K562 (cell line): ENCODE data around the gene DDC. TPM values are rescaled to one million over a fixed set of nuclear protein-coding genes. Genes with fewer than 3 reads are reported as not detected.

Experiments used
- ATAC-seq: fragments of 200-7000 bp; cut with Tn5 transposase; 3 replicates; pipeline ENCODE4 v1.9.1; 2020; ENCODE audit warnings: moderate library complexity
- BruUV-seq: library from RNA; stranded (reverse); fragments of 400-500 nt; replicated peaks from 2 replicates; lab custom pipeline; 2021; lab: Mats Ljungman, UMichigan
- CTCF ChIA-PET: fragments of 300-600 bp; formaldehyde crosslinking; extraction: SDS; loops from one replicate; lab custom pipeline; 2021; ENCODE audit warnings: low intra/inter-chr PET ratio; lab: Yijun Ruan, JAX
- POLR2A ChIA-PET: fragments of 300-600, 350-650 bp; sonication (Branson Sonifier 250); formaldehyde crosslinking; extraction: SDS; loops from one replicate; lab custom pipeline; 2021; ENCODE audit warnings: antibody characterized with exemption, inconsistent platforms; lab: Yijun Ruan, JAX
- DNase-seq, 4 experiments: peaks; one replicate each; pipeline versions ENCODE4 v3.0.0 to v3.0.0-alpha.2; 2011 to 2018; ENCODE audit warnings: low spot score in 3 of 4, mixed read lengths in 3 of 4; ENCODE audit errors: extremely low read depth in 1 of 4
- FAIRE-seq: peaks from 2 replicates; lab custom pipeline; 2011; peaks lifted over from hg19 to GRCh38; lab: Jason Lieb, UNC
- H2AFZ ChIP-seq: 2 replicates; pipeline ENCODE4 v1.6.0; 2011; ENCODE audit warnings: low read depth, low read length, control low read depth, inconsistent platforms
- H3K27ac ChIP-seq: fragments of 200-600 bp; 3 replicates; pipeline ENCODE4 v1.8.0; 2011; ENCODE audit warnings: low read depth, mild to moderate bottlenecking, control low read depth, inconsistent platforms, low read length, moderate library complexity, mixed read lengths; ENCODE audit errors: extremely low read depth
- H3K27me3 ChIP-seq, 2 experiments: fragments of 300-600 bp in 1 of 2; 2 replicates in 1 of 2; 3 replicates in 1 of 2; pipeline versions ENCODE4 v1.6.0 to v1.8.0; 2011; ENCODE audit warnings: inconsistent platforms in 2 of 2, low read length in 2 of 2, mild to moderate bottlenecking in 1 of 2, mixed read lengths in 1 of 2, moderate library complexity in 1 of 2; ENCODE audit not compliant: control insufficient read depth in 2 of 2, insufficient read depth in 2 of 2
- H3K36me3 ChIP-seq: fragments of 300-600 bp; 3 replicates; pipeline ENCODE4 v1.8.0; 2011; ENCODE audit warnings: mild to moderate bottlenecking, low read length, inconsistent platforms; ENCODE audit not compliant: control insufficient read depth, insufficient read depth
- H3K4me1 ChIP-seq, 2 experiments: fragments of 200-600 bp in 1 of 2; replicated peaks in 1 of 2; 2 replicates in 1 of 2; 3 replicates in 1 of 2; pipeline versions ENCODE4 v1.5.1 to v1.8.0; 2011; ENCODE audit warnings: inconsistent platforms in 2 of 2, low read length in 2 of 2, mild to moderate bottlenecking in 1 of 2, mixed read lengths in 1 of 2, moderate library complexity in 1 of 2; ENCODE audit not compliant: control insufficient read depth in 2 of 2, insufficient read depth in 2 of 2
- H3K4me2 ChIP-seq: 2 replicates; pipeline ENCODE4 v1.6.1; 2011; ENCODE audit warnings: low read length, control low read depth, inconsistent platforms, mixed read lengths; ENCODE audit not compliant: insufficient read depth
- H3K4me3 ChIP-seq: fragments of 200-600 bp; sonication (generic), shearing (Covaris generic); 2 replicates; pipeline ENCODE4 v1.5.1; 2016; ENCODE audit warnings: control low read depth, inconsistent platforms
- H3K79me2 ChIP-seq: fragments of 200-600 bp; 3 replicates; pipeline ENCODE4 v1.8.0; 2011; ENCODE audit warnings: low read length, inconsistent platforms; ENCODE audit not compliant: control insufficient read depth, insufficient read depth
- H3K9ac ChIP-seq, 2 experiments: 2 replicates each; pipeline versions ENCODE4 v1.6.0 to v1.6.1; 2011; ENCODE audit warnings: low read depth in 2 of 2, low read length in 2 of 2, control low read depth in 1 of 2, inconsistent platforms in 1 of 2, mild to moderate bottlenecking in 1 of 2, mixed read lengths in 1 of 2; ENCODE audit not compliant: insufficient read depth in 1 of 2
- H3K9me1 ChIP-seq: one replicate; pipeline ENCODE4 v1.6.0; 2011; ENCODE audit warnings: inconsistent platforms, mild to moderate bottlenecking, low read length, moderate library complexity; ENCODE audit not compliant: control insufficient read depth, insufficient read depth
- H3K9me3 ChIP-seq: replicated peaks from 2 replicates; pipeline ENCODE4 v1.5.1; 2011; ENCODE audit warnings: low read depth, low read length, inconsistent platforms; ENCODE audit not compliant: control insufficient read depth, insufficient read depth
- H4K20me1 ChIP-seq: replicated peaks from 2 replicates; pipeline ENCODE4 v1.6.1; 2011; ENCODE audit warnings: low read length, inconsistent platforms, mixed read lengths; ENCODE audit not compliant: control insufficient read depth, insufficient read depth
- EZH2 ChIP-seq: IDR thresholded peaks from 2 replicates; pipeline ENCODE4 v1.6.1; 2012; ENCODE audit warnings: low read depth, mild to moderate bottlenecking, inconsistent platforms, low read length, borderline replicate concordance
- KHSRP ChIP-seq: fragments of 450-650 bp; IDR thresholded peaks from 2 replicates; pipeline ENCODE4 v1.6.1; 2017
- KLF13 ChIP-seq: fragments of 450-650 bp; IDR thresholded peaks from 2 replicates; pipeline ENCODE4 v1.6.1; 2016; ENCODE audit warnings: missing genetic modification characterization, low read depth, mild to moderate bottlenecking, missing compliant biosample characterization, moderate library complexity, borderline replicate concordance
- ZHX1 ChIP-seq: fragments of 150-350 bp; conservative IDR thresholded peaks from 2 replicates; pipeline ENCODE4 v1.6.1; 2014; ENCODE audit warnings: low read length
- ZNF445 ChIP-seq: fragments of 250-450 bp; sonication (Bioruptor Pico); IDR thresholded peaks from 2 replicates; pipeline ENCODE4 v1.4.0; 2020; ENCODE audit warnings: low read depth, mild to moderate bottlenecking, moderate library complexity
- WGBS: fragments of 100-300 bp; shearing (Covaris generic); methylation state at CpG from one replicate; pipeline ENCODE4 v1.1.6; 2016; ENCODE audit warnings: low coverage, mixed read lengths; ENCODE audit not compliant: insufficient coverage; ENCODE audit errors: missing lambda C conversion rate; 5-methylcytosine and 5-hydroxymethylcytosine counted together
- in situ Hi-C: fragments of 300-500 bp; cut with MboI; formaldehyde crosslinking; loops from 4 replicates; pipeline ENCODE4 v1.15.0; 2018; ENCODE audit warnings: inconsistent platforms, mixed read lengths
- intact Hi-C: fragments of 100-400 bp; cut with micrococcal nuclease; formaldehyde crosslinking; loops from 2 replicates; pipeline ENCODE4 v1.14.2; 2022
- polyA plus RNA-seq, 8 experiments: library from polyadenylated mRNA; depleted of rRNA in 4 of 8; stranded (reverse) in 5 of 8; unstranded in 3 of 8; fragments of >200 nt; fragmentation: Nextera tagmentation in 2 of 8; fragmentation: Illumina TruSeq in 1 of 8; extraction: Ambion mirVana in 2 of 8; extraction: Trizol in 1 of 8; gene quantifications; 2 replicates each; pipeline versions ENCODE4 v1.2.1 to v1.2.3, GENCODE V29; 2011 to 2014; ENCODE audit warnings: inconsistent platforms in 1 of 8, missing spikeins in 1 of 8
- total RNA-seq, 7 experiments: library from RNA; depleted of rRNA in 6 of 7; stranded (reverse); fragments of >200 nt in 6 of 7; fragmentation: Illumina TruSeq in 2 of 7; extraction: Trizol in 2 of 7; gene quantifications; 2 replicates each; pipeline versions ENCODE4 v1.2.1 to v1.2.3, GENCODE V29; 2011 to 2021; ENCODE audit warnings: low replicate concordance in 1 of 7

DDC gene
- total and polyA plus RNA-seq, 9 of the 15 experiments (the other 6 are each of a cell fraction or from before 2014, with no cell fraction given), result not detected

- POLR2A ChIA-PET, result interaction anchor here (0.6 to 0.7 kb wide), 2 partner anchors 9 to 89 kb away, joined by 3 read pairs; no protein-coding TSS in a partner anchor
- no TSS peak for BruUV-seq
- in situ Hi-C loops (no loop called here), intact Hi-C loops (no loop called here)
- Histone ChIP-seq H3K9me1 (no peaks in the 10 kb centered on the region), H2AFZ (no peak overlapping the region), H3K9me3 (no peaks in the 10 kb centered on the region), H3K4me3 (no peak overlapping the region), H3K79me2 (no peaks in the 10 kb centered on the region), H3K27me3 (peaks cover 13 to 54% of the 10 kb centered on the region in 2 experiments; a peak in 4 of 5 replicates), H3K4me2 (no peak overlapping the region), H3K36me3 (no peaks in the 10 kb centered on the region), H4K20me1 (0 out of 2 replicates have a peak, but pooled peaks cover 4% of the 10 kb centered on the region), H3K9ac (no peak overlapping the region), H3K27ac (no peak overlapping the region), H3K4me1 (no peaks in the 10 kb centered on the region)
- CTCF ChIA-PET, result no interaction called here
- no peak for ATAC-seq
- 9% methylated on average over 3 of the region's 4 CpGs for WGBS
- DNase-seq, result no peak
- TF ChIP-seq ZNF445 (no peak), ZHX1 (no peak), KLF13 (tag) (no peak), EZH2 (no peak), KHSRP (no peak)
- no peak for FAIRE-seq
Observed at GRCh38 chr7:50473531-50473930, 91.7 kb downstream of the DDC start.
